K562 treated with DMSO at 1 percent for 12 hours (cell line): ENCODE data around the gene HS3ST2. TPM values are rescaled to one million over a fixed set of nuclear protein-coding genes. Genes with fewer than 3 reads are reported as not detected.

Experiments used
- total RNA-seq: library from RNA; unstranded; fragments of 300-600 nt; gene quantifications from 2 replicates; pipeline ENCODE4 v1.2.3, GENCODE V29; 2022; ENCODE audit not compliant: insufficient read depth

The HS3ST2 gene
- not detected in 2 replicates for total RNA-seq

DNA sequence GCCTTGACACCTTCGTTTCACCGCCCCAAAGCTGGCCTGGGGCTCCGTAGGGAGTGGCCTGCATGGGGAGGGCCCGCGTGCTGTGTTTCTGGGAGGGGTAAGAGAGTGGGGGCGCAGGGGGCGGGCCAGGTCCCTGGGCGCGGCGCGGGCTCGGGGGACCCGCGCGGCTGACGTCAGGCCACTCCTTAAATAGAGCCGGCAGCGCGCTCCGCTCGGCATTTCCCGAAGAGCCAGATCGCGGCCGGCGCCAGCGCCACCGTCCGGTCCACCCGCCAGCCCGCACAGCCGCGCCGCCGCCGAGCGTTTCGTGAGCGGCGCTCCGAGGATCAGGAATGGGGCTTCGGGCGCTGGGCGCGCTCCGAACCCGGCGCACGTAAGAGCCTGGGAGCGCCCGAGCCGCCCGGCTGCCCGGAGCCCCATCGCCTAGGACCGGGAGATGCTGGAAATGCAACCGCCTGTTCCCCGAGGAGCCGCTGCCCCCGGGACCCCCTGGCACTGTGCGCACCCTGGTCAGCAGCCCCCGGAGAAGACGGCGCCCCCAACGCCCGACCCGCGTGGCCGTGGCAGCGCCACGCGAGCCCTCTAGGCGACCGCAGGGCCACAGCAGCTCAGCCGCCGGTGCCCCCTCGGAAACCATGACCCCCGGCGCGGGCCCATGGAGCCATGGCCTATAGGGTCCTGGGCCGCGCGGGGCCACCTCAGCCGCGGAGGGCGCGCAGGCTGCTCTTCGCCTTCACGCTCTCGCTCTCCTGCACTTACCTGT is at the start of gene HS3ST2:
TSS of gene HS3ST2 (plus strand) at position 215 of the 763 bp plus-strand sequence. CDS start at position 664, 449 bp downstream.

